LNCAP (cell line): Measurements from ENCODE around the gene VMO1.

ENCODE experiments used
- TF ChIP-seq, protein P1 (sequence below): fragments of 450-650 bp; IDR thresholded peaks from 2 replicates; pipeline ENCODE4 v1.5.1; 2017; ENCODE audit warnings: mild to moderate bottlenecking

VMO1 gene

DNA sequence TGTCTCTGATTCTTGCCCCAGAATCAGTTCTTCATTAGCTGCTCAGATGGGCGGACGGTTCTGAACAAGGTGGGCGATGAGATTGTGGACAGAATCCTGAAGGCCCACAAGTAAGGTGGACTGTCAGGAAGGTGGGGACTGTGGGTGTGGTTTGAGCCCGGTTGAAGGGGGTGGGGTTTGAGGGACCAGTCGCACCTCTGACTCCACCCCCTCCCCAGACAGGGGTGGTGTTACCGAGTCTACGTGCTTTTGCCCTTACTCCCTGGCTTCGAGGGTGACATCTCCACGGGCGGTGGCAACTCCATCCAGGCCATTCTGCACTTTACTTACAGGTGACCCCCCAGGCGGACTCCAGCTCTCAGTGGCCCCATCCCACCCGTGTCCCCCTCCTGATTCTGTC, 32.1 kb upstream of the VMO1 start:
- TF ChIP-seq, protein P1, sequence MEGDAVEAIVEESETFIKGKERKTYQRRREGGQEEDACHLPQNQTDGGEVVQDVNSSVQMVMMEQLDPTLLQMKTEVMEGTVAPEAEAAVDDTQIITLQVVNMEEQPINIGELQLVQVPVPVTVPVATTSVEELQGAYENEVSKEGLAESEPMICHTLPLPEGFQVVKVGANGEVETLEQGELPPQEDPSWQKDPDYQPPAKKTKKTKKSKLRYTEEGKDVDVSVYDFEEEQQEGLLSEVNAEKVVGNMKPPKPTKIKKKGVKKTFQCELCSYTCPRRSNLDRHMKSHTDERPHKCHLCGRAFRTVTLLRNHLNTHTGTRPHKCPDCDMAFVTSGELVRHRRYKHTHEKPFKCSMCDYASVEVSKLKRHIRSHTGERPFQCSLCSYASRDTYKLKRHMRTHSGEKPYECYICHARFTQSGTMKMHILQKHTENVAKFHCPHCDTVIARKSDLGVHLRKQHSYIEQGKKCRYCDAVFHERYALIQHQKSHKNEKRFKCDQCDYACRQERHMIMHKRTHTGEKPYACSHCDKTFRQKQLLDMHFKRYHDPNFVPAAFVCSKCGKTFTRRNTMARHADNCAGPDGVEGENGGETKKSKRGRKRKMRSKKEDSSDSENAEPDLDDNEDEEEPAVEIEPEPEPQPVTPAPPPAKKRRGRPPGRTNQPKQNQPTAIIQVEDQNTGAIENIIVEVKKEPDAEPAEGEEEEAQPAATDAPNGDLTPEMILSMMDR = no peak

DNA sequence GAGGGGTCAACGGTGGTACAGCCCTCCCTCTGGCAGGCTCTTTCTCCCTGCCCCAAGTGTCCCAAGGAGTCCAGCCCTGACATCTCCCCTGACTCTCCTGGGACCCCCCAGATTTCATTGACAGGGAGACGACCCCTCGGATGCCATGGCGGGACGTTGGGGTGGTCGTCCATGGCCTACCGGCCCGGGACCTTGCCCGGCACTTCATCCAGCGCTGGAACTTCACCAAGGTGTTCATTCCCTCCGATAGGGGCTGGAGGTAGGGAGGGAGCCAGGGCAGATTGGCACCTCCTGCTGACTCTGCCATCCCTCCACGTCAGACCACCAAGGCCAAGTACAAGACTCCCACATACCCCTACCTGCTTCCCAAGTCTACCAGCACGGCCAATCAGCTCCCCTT, 30.7 kb upstream of the VMO1 start:
- TF ChIP-seq, protein P1 = no peak

DNA sequence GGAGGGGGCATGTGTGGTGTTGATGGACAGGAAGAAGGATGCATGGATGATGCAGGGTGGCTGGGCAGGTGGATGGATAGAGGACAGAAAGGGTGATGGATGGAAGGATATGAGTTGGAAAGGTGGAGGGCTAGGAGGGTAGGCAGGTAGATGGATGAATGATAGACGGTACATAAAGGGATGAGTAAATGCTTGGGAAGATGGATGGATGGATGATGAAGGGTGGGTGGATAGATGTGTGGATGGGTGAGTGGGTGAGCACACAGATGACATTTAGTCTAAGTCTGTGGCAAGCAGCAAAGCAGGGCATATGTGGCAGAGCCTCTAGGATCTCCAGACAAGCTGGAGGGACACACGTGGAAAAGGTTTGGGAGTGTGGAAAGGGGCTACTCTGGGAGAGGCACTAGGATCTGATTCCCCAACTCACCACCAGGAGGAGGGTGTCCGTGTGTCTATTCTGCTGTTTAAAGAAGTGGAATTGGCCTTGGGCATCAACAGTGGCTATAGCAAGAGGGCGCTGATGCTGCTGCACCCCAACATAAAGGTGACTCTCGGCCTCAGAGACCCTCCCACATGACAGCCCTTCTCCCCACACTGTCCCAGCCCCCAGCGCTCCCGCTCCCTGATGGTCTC, 29.0 kb upstream of the VMO1 start:
- TF ChIP-seq, protein P1 = no peak

DNA sequence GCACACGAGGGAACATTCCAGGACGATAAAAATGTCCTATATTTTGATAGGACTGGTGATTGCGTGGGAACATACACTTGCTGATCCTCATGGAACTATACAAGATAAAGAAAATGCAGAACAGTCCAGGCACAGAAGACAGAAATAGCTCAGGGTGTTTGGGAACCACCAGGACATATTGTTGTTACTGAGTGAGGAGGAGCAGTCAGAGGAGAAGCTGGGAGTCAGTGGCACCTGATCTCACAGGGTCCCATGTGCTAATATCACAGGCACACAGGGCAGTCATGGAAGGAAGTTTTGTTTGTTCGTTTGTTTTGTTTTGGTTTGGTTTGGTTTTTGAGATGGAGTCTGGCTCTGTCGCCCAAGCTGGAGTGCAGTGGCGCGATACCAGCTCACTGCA, 26.5 kb upstream of the VMO1 start:
- TF ChIP-seq, protein P1 = no peak

DNA sequence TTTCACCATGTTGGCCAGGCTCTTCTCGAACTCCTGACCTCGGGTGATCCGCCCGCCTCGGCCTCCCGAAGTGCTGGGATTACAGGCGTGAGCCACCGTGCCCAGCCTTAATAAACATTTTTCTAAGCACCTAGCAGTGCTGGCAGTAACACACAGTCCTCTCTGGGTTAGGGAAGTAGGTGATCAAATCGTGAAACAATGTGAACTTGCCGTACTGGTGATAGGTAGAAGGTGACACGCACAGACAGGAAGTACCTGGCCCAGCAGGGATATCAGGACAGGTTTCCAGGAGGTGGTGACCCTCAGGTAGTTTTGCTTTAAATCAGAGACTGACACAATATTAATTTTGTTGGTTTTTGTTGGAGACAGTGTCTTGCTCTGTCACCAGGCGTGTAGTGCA, 25.3 kb upstream of the VMO1 start:
- TF ChIP-seq, protein P1 = no peak

DNA sequence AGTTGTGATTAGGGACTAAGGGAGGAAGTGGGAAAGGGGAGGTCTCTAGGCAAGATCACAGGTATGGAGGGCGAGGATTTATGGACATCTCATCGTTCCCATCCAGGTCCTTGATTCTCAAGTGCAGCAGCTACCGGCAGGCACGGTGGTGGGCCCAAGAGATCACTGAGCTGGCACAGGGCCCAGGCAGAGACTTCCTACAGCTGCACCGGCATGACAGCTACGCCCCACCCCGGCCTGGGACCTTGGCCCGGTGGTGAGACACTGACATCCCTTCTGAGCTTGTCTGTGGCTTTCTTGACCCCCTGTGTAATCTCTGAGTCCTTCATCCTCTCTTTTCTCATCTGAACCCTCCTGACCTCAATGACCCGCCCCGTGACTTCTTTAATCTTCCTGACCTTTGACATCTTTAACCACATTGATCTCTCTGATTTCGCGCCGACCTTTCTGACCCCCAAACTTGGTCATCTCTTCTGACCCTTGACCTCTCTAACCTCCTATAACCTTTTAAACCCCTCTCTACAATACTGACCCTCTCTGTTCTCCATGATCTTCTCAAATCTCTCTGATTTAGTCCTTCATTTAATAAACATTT, 24.6 kb upstream of the VMO1 start:
- TF ChIP-seq, protein P1 = no peak

DNA sequence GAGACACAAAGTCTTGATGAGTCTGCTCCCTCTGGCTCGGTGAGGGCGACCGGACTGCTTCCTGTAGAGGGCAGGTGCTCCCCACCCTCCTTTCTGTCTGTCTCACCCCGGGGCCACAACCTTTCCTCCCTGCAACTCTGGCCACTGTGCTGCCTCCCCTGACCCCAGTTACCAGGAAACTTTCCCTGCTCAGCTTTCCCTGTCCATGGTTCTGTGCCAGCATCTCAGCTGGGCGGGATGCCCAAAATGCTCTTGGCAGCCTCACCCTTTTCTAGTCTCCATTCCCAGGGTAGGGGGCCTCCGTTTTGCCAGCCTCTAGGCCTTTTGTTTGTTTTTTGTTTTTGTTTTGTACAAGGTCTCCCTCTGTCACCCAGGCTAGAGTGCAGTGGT, 22.2 kb upstream of the VMO1 start:
- TF ChIP-seq, protein P1 = no peak
